ENCODE data around the gene FAM180A. TPM values are rescaled to one million over a fixed set of nuclear protein-coding genes. Genes with fewer than 3 reads are reported as not detected.

Gene FAM180A
- total RNA-seq, 4 donors from 2014 or later, result 0.83 to 9.4 (median 1.7) TPM

DNA sequence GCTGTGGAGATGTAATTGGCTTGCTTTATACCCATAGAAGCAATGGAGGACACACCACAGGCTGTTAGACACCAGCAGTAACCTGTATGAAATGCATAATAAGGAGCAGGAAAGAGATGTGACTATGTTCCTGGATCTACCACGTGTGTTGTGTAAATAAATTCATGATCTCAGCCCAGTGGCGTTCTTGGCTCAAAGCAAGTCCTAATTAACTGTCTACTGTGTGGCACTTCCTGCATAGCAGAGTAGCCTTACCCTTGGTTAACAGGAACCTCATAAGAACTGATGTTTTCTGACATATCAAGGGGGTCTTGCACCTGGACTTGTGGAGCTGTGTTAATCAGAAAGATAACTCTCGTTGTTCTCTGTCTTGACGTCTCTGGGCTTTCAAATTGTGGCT lies 25.7 kb upstream of the FAM180A start:
- TF ChIP-seq CTCF (IDR thresholded peaks at IDR 0.05) (no peak), EP300 (IDR thresholded peaks at IDR 0.05) (no peak), POLR2AphosphoS5 (IDR thresholded peaks at IDR 0.05) (no peak), POLR2A (IDR thresholded peaks at IDR 0.05; ENCODE audit: low read depth) (no peak)
- intact Hi-C loops (cut with DNase I), result no loop called here
- Histone ChIP-seq H3K36me3 (no peaks in the 10 kb centered on the region), H3K4me3 (no peak overlapping the region), H3K27me3 (no peaks in the 10 kb centered on the region), H3K9me3 (peaks cover 0 to 8% (median 6%) of the 10 kb centered on the region in 4 donors), H3K4me1 (peaks cover 0 to 13% (median 3%) of the 10 kb centered on the region in 4 donors), H3K27ac (replicated peaks in 1 of 4) (no peak overlapping the region)
- WGBS, result 56% methylated on average over 4 of the region's 4 CpGs
- DNase-seq (ENCODE audit: extremely low spot score), result no peak

DNA sequence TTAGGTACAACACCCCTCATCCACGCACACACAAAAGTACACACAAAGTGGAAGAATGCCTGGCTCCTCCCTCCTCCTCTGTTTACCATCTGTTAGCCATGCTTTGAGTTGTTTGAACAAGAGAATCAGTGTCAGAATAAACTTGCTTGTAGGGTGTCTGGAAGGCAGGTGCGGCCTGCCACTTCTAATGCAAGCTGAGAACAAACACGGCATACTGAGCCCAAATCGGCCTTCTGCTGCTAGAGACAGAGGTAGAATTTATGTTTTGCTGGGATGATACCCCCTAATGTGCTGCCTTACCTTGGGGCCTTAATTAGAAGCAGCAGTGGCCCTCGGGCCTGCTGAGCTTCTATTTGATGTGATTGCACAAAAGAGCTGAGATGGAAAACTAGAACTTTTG lies 24.9 kb upstream of the FAM180A start:
- DNase-seq (ENCODE audit: extremely low spot score), result no peak
- no peaks in the 10 kb centered on the region for H3K27me3 ChIP-seq
- 78% methylated on average over 5 of the region's 5 CpGs for WGBS
- TF ChIP-seq EP300 (IDR thresholded peaks at IDR 0.05) (no peak), POLR2AphosphoS5 (IDR thresholded peaks at IDR 0.05) (no peak), CTCF (IDR thresholded peaks at IDR 0.05) (no peak), POLR2A (IDR thresholded peaks at IDR 0.05; ENCODE audit: low read depth) (no peak)
- H3K4me3 ChIP-seq, result no peak overlapping the region
- peaks cover 0 to 18% (median 6%) of the 10 kb centered on the region in 4 donors for H3K4me1 ChIP-seq
- no peak overlapping the region for H3K27ac ChIP-seq (replicated peaks in 1 of 4)
- H3K9me3 ChIP-seq, result peaks cover 0 to 6% (median 6%) of the 10 kb centered on the region in 4 donors
- H3K36me3 ChIP-seq, result no peaks in the 10 kb centered on the region
- intact Hi-C loops (cut with DNase I), result no loop called here

DNA sequence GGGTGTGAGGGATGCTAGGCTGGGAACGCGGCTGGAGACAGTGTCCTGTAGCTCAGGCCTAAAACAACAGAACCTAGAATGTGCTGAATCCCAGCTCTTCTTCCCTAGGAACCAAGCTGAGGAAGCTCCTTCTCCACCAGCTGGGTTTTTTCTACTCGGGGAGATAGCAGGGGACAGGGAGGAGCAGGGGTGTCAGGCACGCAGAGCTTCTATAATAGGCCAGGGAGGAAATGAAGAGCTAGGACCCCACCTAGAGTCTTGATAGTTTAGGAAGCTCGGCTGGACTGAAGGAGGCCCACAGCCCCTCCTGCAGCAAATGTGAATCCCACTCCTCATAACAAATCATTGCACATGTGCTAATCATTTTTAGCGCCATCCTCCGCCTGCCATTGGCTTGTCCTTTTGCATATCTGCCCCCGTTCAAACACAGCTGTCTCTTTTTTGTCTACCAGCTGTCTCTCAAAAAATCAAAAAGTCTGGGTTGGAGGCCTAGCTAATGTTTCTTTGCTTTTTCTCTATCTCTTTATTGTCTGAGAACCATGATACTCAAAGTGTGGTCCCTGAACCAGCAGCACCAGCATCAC lies 24.1 kb upstream of the FAM180A start:
- no peak overlapping the region for H3K4me3 ChIP-seq
- H3K36me3 ChIP-seq, result no peaks in the 10 kb centered on the region
- TF ChIP-seq POLR2AphosphoS5 (IDR thresholded peaks at IDR 0.05), result no peak
- TF ChIP-seq POLR2A (IDR thresholded peaks at IDR 0.05; ENCODE audit: low read depth), result no peak
- TF ChIP-seq CTCF (IDR thresholded peaks at IDR 0.05), result no peak
- no peak for TF ChIP-seq EP300 (IDR thresholded peaks at IDR 0.05)
- intact Hi-C loops (cut with DNase I), result no loop called here
- H3K9me3 ChIP-seq, result no peaks in the 10 kb centered on the region
- H3K27me3 ChIP-seq, result no peaks in the 10 kb centered on the region
- 79% methylated on average over 8 of the region's 8 CpGs for WGBS
- no peak for DNase-seq (ENCODE audit: extremely low spot score)
- H3K4me1 ChIP-seq, result peaks cover 0 to 25% (median 9%) of the 10 kb centered on the region in 4 donors
- H3K27ac ChIP-seq (replicated peaks in 1 of 4), result peak overlapping the region in 2 of 4 donors; percentile 19 to 43

DNA sequence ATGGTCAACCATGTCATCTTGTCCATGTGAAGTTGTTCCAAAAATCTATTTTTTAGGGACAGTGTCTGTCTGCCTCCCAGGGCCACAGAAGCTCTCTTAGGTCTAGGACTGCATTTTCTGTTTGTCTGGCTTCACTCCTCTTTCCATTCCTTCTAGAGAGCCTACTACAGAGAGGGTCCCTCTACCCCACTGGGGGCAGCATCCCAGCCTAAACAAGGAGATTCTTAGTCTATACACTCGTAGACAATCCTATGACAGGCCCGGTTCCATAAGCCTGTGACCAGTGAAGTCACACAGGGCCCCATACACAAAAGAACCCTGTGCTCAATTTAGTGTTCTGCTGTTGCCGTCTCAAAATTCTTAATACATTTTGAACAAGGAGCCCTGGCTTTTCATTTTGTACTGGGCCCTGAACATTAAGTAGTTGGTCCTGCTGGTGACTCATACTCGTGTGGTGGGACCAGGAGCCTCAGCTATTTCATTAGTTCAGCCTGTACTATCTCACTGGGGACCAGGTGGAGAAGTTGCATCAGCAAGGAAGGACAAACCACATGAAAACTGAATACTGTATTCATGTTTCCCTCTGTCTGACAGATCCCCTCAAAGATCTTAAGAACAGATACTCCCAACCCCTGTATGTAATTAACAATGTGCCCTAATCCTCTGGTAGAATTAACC lies 23.5 kb upstream of the FAM180A start:
- 84% methylated on average over 3 of the region's 4 CpGs for WGBS
- H3K27ac ChIP-seq (replicated peaks in 1 of 4), result peak overlapping the region; percentile 12 to 43 (median 32)
- no peak for TF ChIP-seq EP300 (IDR thresholded peaks at IDR 0.05)
- no peak for TF ChIP-seq CTCF (IDR thresholded peaks at IDR 0.05)
- TF ChIP-seq POLR2AphosphoS5 (IDR thresholded peaks at IDR 0.05), result no peak
- no peak for TF ChIP-seq POLR2A (IDR thresholded peaks at IDR 0.05; ENCODE audit: low read depth)

More for the DNA sequence above, 23.5 kb upstream of the FAM180A start:
- H3K9me3 ChIP-seq, result no peaks in the 10 kb centered on the region
- no peaks in the 10 kb centered on the region for H3K27me3 ChIP-seq
- H3K36me3 ChIP-seq, result no peaks in the 10 kb centered on the region
- H3K4me3 ChIP-seq, result no peak overlapping the region
- H3K4me1 ChIP-seq, result peaks cover 0 to 25% (median 9%) of the 10 kb centered on the region in 4 donors
- no peak for DNase-seq (ENCODE audit: extremely low spot score)
- intact Hi-C loops (cut with DNase I), result no loop called here

Measured in esophagus muscularis mucosa (tissue), 4 donors.